Neural progenitor cell (in vitro differentiated cells): ENCODE results near the gene PAK1. TPM values are rescaled to one million over a fixed set of nuclear protein-coding genes. Genes with fewer than 3 reads are reported as not detected.

Experiments
- DNase-seq: peaks from one replicate; pipeline ENCODE4 v3.0.0-alpha.2; 2016; ENCODE audit warnings: low spot score
- H2AFZ ChIP-seq: fragments of 200-600 bp; sonication (generic); replicated peaks from 2 replicates; pipeline ENCODE4 v1.6.1; 2016; ENCODE audit warnings: antibody characterized with exemption
- H3F3A ChIP-seq: fragments of 200-600 bp; sonication (generic); 2 replicates; pipeline ENCODE4 v1.6.1; 2016; ENCODE audit warnings: antibody characterized with exemption, low read depth
- H3K27ac ChIP-seq: fragments of 200-600 bp; sonication (generic); 2 replicates; pipeline ENCODE4 v1.5.1; 2016; ENCODE audit warnings: mild to moderate bottlenecking
- H3K27me3 ChIP-seq: fragments of 200-600 bp; sonication (generic); 2 replicates; pipeline ENCODE4 v1.6.1; 2016; ENCODE audit warnings: mild to moderate bottlenecking, moderate library complexity
- H3K36me3 ChIP-seq: fragments of 200-600 bp; sonication (generic); 2 replicates; pipeline ENCODE4 v1.5.1; 2016
- H3K4me1 ChIP-seq: fragments of 200-600 bp; sonication (generic); 2 replicates; pipeline ENCODE4 v1.6.1; 2016; ENCODE audit warnings: mixed run types
- H3K4me2 ChIP-seq: fragments of 200-600 bp; sonication (generic); 2 replicates; pipeline ENCODE4 v1.6.1; 2016
- H3K4me3 ChIP-seq: fragments of 200-600 bp; sonication (generic); 2 replicates; pipeline ENCODE4 v1.5.1; 2016
- H3K79me2 ChIP-seq: fragments of 200-600 bp; sonication (generic); 2 replicates; pipeline ENCODE4 v1.6.1; 2016; ENCODE audit warnings: low read depth
- H3K9ac ChIP-seq: fragments of 200-600 bp; sonication (generic); 2 replicates; pipeline ENCODE4 v1.6.1; 2016
- H3K9me3 ChIP-seq: fragments of 200-600 bp; sonication (generic); 2 replicates; pipeline ENCODE4 v1.5.1; 2016; ENCODE audit warnings: low read depth
- H4K20me1 ChIP-seq: fragments of 200-600 bp; sonication (generic); 2 replicates; pipeline ENCODE4 v1.6.1; 2016; ENCODE audit warnings: low read depth
- H3K27ac Mint-ChIP-seq: 3 replicates; pipeline ENCODE4 v1.8.0; 2021; ENCODE audit warnings: mixed read lengths
- H3K27me3 Mint-ChIP-seq: 2 replicates; pipeline ENCODE4 v1.8.0; 2022; ENCODE audit warnings: low read depth, mild to moderate bottlenecking, inconsistent platforms, moderate library complexity, mixed read lengths; ENCODE audit not compliant: insufficient read depth
- H3K36me3 Mint-ChIP-seq: 3 replicates; pipeline ENCODE4 v1.8.0; 2021; ENCODE audit warnings: mixed read lengths
- H3K4me1 Mint-ChIP-seq: 3 replicates; pipeline ENCODE4 v1.8.0; 2021; ENCODE audit warnings: mixed read lengths
- H3K4me3 Mint-ChIP-seq: 3 replicates; pipeline ENCODE4 v1.8.0; 2021; ENCODE audit warnings: mild to moderate bottlenecking, moderate library complexity, mixed read lengths
- H3K9me3 Mint-ChIP-seq: 3 replicates; pipeline ENCODE4 v1.8.0; 2020; ENCODE audit warnings: mixed read lengths
- CTCF ChIP-seq: fragments of 200-600 bp; sonication (generic); IDR thresholded peaks from 2 replicates; pipeline ENCODE4 v1.5.1; 2017; ENCODE audit warnings: antibody characterized with exemption, mild to moderate bottlenecking
- EZH2 ChIP-seq: fragments of 200-600 bp; sonication (generic); IDR thresholded peaks from 2 replicates; pipeline ENCODE4 v1.6.1; 2017; ENCODE audit warnings: antibody characterized with exemption, mild to moderate bottlenecking, moderate library complexity
- EZH2phosphoT487 ChIP-seq: fragments of 200-600 bp; sonication (generic); IDR thresholded peaks from 2 replicates; pipeline ENCODE4 v1.6.1; 2017; ENCODE audit warnings: antibody characterized with exemption
- total RNA-seq: library from RNA; depleted of rRNA; stranded (reverse); fragments of >200 nt; gene quantifications from 2 replicates; pipeline ENCODE4 v1.2.3, GENCODE V29; 2015; ENCODE audit warnings: low replicate concordance

Gene PAK1
- total RNA-seq, 1 donor from 2014 or later, result 52.1 TPM

GRCh38 chr11:77370217-77370616 lies 103.7 kb downstream of the PAK1 start:
- peaks cover 19% of the 10 kb centered on the region for H3K36me3 Mint-ChIP-seq
- Histone ChIP-seq H3K27me3 (no peaks in the 10 kb centered on the region), H3K4me3 (no peak overlapping the region), H3K4me1 (no peaks in the 10 kb centered on the region), H3K36me3 (no peaks in the 10 kb centered on the region), H3K27ac (no peak overlapping the region), H2AFZ (no peak overlapping the region), H4K20me1 (no peaks in the 10 kb centered on the region), H3K4me2 (no peak overlapping the region), H3K9ac (no peak overlapping the region), H3K9me3 (no peaks in the 10 kb centered on the region), H3F3A (no peaks in the 10 kb centered on the region), H3K79me2 (no peaks in the 10 kb centered on the region)
- no peaks in the 10 kb centered on the region for H3K4me1 Mint-ChIP-seq
- H3K27me3 Mint-ChIP-seq, result no peaks in the 10 kb centered on the region
- TF ChIP-seq EZH2phosphoT487, result no peak
- no peak for TF ChIP-seq EZH2
- no peak for TF ChIP-seq CTCF
- DNase-seq, result no peak
- H3K27ac Mint-ChIP-seq, result no peak overlapping the region
- peaks cover 4% of the 10 kb centered on the region for H3K9me3 Mint-ChIP-seq
- H3K4me3 Mint-ChIP-seq, result no peak overlapping the region

- no peaks in the 10 kb centered on the region for H3K4me1 Mint-ChIP-seq
Measured at GRCh38 chr11:77361184-77361583, 112.7 kb downstream of the PAK1 start.

GRCh38 chr11:77359481-77359880 lies 114.4 kb downstream of the PAK1 start:
- H3K9me3 Mint-ChIP-seq, result no peaks in the 10 kb centered on the region
- Histone ChIP-seq H3K4me3 (no peak overlapping the region), H3K27me3 (no peaks in the 10 kb centered on the region), H3K4me1 (no peaks in the 10 kb centered on the region), H3K79me2 (no peaks in the 10 kb centered on the region), H2AFZ (no peak overlapping the region), H3K36me3 (no peaks in the 10 kb centered on the region), H3F3A (no peaks in the 10 kb centered on the region), H3K27ac (no peak overlapping the region), H3K4me2 (no peak overlapping the region), H3K9ac (no peak overlapping the region), H4K20me1 (no peaks in the 10 kb centered on the region), H3K9me3 (no peaks in the 10 kb centered on the region)
- H3K27me3 Mint-ChIP-seq, result no peaks in the 10 kb centered on the region
- H3K27ac Mint-ChIP-seq, result no peak overlapping the region
- DNase-seq, result no peak
- H3K4me1 Mint-ChIP-seq, result no peaks in the 10 kb centered on the region
- peaks cover 4% of the 10 kb centered on the region for H3K36me3 Mint-ChIP-seq
- TF ChIP-seq EZH2 (no peak), CTCF (no peak), EZH2phosphoT487 (no peak)
- H3K4me3 Mint-ChIP-seq, result no peak overlapping the region

More at GRCh38 chr11:77361184-77361583, 112.7 kb downstream of the PAK1 start:
- no peaks in the 10 kb centered on the region for H3K9me3 ChIP-seq
- H3K36me3 ChIP-seq, result no peaks in the 10 kb centered on the region
- no peaks in the 10 kb centered on the region for H3K27me3 ChIP-seq
- H3K27me3 Mint-ChIP-seq, result no peaks in the 10 kb centered on the region
- peaks cover 4% of the 10 kb centered on the region for H3K9me3 Mint-ChIP-seq
- peaks cover 9% of the 10 kb centered on the region for H3K36me3 Mint-ChIP-seq
- H3K4me3 Mint-ChIP-seq, result no peak overlapping the region
- no peaks in the 10 kb centered on the region for H3F3A ChIP-seq
- H3K9ac ChIP-seq, result no peak overlapping the region
- no peaks in the 10 kb centered on the region for H3K79me2 ChIP-seq
- H3K4me2 ChIP-seq, result no peak overlapping the region
- H3K4me3 ChIP-seq, result no peak overlapping the region
- DNase-seq, result peak; percentile 3
- H3K4me1 ChIP-seq, result no peaks in the 10 kb centered on the region
- no peak for TF ChIP-seq EZH2phosphoT487
- no peak for TF ChIP-seq CTCF
- no peak for TF ChIP-seq EZH2
- no peak overlapping the region for H2AFZ ChIP-seq
- H4K20me1 ChIP-seq, result no peaks in the 10 kb centered on the region
- H3K27ac ChIP-seq, result no peak overlapping the region
- no peak overlapping the region for H3K27ac Mint-ChIP-seq
